Kidney epithelial cell (primary cell): ENCODE results near the gene CCSER2. TPM values are rescaled to one million over a fixed set of nuclear protein-coding genes. Genes with fewer than 3 reads are reported as not detected.
"Not testable (repeated sequence)": the region's sequence is repeated elsewhere in the genome, so short reads cannot be mapped to it uniquely, and the experiment has no call there.

Experiments
- DNase-seq: peaks from one replicate; pipeline ENCODE4 v3.0.0-alpha.2; 2010; ENCODE audit warnings: low read depth
- H3K27me3 ChIP-seq: 2 replicates; pipeline ENCODE4 v1.6.0; 2011; ENCODE audit warnings: low read length; ENCODE audit not compliant: control insufficient read depth, insufficient read depth
- H3K36me3 ChIP-seq: 2 replicates; pipeline ENCODE4 v1.5.1; 2011; ENCODE audit warnings: low read length; ENCODE audit not compliant: control insufficient read depth, insufficient read depth
- H3K4me3 ChIP-seq: 2 replicates; pipeline ENCODE4 v1.5.1; 2011; ENCODE audit warnings: low read depth, mild to moderate bottlenecking, control low read depth, low read length
- total RNA-seq: library from RNA; depleted of rRNA; stranded (reverse); fragments of >200 nt; gene quantifications from 2 replicates; pipeline ENCODE4 v1.2.3, GENCODE V29; 2015
- TF ChIP-seq, protein P1 (sequence below): IDR thresholded peaks from 2 replicates; pipeline ENCODE4 v1.5.1; 2011; ENCODE audit warnings: mild to moderate bottlenecking, moderate library complexity, low read length, control low read depth, inconsistent platforms; ENCODE audit not compliant: insufficient read depth, poor library complexity, severe bottlenecking

Gene CCSER2
- total RNA-seq, 1 donor from 2014 or later: 28.0 TPM

DNA sequence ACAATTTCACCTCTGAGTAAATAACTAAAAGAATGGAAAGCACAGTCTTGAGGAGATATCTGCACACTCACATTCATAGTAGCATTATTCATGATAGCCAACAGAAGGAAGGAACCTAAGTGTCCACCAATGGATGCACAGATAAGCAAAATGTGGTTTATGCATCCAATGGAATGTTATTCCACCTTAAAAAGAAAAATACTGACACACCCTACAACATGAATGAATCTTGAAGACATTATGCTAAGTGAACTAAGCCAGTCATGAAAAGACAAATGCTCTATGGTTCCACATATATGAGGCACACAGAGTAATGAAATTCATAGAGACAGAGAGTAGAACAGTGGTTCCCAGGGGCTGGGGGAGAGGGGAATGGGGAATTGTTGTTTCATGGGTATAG lies 6.5 kb upstream of the CCSER2 start:
- no peak for DNase-seq
- no peak overlapping the region for H3K4me3 ChIP-seq
- TF ChIP-seq, protein P1, sequence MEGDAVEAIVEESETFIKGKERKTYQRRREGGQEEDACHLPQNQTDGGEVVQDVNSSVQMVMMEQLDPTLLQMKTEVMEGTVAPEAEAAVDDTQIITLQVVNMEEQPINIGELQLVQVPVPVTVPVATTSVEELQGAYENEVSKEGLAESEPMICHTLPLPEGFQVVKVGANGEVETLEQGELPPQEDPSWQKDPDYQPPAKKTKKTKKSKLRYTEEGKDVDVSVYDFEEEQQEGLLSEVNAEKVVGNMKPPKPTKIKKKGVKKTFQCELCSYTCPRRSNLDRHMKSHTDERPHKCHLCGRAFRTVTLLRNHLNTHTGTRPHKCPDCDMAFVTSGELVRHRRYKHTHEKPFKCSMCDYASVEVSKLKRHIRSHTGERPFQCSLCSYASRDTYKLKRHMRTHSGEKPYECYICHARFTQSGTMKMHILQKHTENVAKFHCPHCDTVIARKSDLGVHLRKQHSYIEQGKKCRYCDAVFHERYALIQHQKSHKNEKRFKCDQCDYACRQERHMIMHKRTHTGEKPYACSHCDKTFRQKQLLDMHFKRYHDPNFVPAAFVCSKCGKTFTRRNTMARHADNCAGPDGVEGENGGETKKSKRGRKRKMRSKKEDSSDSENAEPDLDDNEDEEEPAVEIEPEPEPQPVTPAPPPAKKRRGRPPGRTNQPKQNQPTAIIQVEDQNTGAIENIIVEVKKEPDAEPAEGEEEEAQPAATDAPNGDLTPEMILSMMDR: no peak
- H3K27me3 ChIP-seq: no peaks in the 10 kb centered on the region
- no peaks in the 10 kb centered on the region for H3K36me3 ChIP-seq

DNA sequence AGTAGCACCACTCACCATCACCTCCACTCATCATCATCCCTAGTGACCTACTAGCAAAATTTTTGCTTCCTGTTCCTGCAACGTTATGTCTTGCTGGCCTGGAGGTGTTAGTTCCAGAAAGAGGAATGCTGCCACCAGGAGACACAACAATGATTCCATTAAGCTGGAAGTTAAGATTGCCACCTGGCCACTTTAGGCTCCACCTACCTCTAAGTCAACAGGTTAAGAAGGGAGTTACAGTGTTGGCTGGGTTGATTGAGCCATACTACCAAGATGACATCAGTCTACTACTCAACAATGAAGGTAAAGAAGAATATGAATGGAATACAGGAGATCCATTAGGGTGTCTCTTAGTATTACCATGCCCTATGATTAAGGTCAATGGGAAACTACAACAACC lies 4.8 kb upstream of the CCSER2 start:
- not testable (repeated sequence) for H3K36me3 ChIP-seq, H3K27me3 ChIP-seq, H3K4me3 ChIP-seq, DNase-seq

DNA sequence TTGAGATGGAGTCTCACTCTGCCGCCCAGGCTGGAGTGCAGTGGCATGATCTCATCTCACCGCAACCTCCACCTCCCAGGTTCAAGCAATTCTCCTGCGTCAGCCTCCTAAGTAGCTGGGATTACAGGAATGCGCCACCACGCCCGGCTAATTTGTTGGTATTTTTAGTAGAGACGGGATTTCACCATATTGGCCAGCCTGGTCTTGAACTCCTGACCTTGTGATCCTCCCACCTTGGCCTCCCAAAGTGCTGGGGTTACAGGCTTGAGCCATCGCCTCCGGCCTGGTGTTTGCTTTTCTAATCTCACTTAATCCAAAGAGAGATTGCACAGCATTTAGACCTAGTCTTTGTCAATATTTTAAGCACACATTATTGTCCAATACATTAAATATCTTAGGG lies 1.4 kb upstream of the CCSER2 start:
- not testable (repeated sequence) for H3K36me3 ChIP-seq, DNase-seq, H3K27me3 ChIP-seq, H3K4me3 ChIP-seq

DNA sequence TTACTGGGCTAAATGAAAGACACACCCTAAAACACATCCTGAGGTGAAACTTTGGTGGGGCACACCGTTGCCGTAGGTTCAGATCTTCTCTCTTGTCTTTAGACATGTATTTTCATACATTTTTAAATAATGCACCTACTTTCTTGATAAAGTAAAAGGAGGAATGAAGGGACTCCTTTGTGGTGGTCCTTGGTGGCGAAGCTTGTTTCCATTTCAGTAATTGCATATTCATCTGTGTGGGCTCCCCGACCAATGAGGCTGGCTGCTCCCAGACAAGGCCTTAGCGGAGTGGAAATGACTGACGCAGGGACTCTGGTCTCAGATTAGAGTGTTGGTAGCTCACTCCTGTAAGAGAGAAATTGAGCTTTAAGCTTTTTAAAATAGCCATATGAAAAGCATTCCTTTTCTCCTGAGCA lies 815 bp downstream of the CCSER2 start:
- TF ChIP-seq, protein P1: no peak
- H3K4me3 ChIP-seq: peak overlapping the region; percentile 59
- DNase-seq: no peak
- H3K36me3 ChIP-seq: no peaks in the 10 kb centered on the region
- H3K27me3 ChIP-seq: no peaks in the 10 kb centered on the region

DNA sequence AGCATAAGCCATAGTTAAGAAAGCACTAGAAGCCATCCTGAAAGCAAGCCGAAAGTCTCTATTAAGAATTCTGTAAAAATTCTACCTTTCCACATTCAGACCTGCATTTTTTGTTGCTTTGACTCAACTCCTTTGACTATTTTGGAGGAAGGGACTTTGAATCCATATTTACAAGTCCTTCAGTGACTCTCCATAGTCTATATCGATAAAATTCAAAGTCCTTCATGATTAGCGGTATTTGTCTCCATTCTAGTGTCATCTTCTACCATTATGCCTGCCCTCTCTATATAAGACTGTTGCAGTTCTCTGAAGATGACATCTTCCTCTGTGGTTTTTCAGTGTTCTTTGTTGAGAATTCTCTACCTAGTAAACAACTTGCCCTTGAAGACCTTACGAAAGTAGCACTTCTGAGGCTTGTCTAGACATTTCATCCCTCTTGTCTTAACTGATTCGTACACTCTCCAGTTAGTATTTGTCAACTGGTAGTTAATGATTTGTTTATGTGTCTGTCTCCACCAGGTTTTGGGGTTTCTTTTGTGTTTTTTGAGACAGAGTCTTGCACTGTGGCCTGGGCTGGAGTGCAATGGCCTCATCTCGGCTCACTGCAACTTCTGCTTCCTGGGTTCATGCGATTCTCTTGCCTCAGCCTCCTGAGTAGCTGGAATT lies 1.7 kb downstream of the CCSER2 start:
- TF ChIP-seq, protein P1: no peak
- DNase-seq: no peak
- no peaks in the 10 kb centered on the region for H3K27me3 ChIP-seq
- H3K4me3 ChIP-seq: no peak overlapping the region
- no peaks in the 10 kb centered on the region for H3K36me3 ChIP-seq

DNA sequence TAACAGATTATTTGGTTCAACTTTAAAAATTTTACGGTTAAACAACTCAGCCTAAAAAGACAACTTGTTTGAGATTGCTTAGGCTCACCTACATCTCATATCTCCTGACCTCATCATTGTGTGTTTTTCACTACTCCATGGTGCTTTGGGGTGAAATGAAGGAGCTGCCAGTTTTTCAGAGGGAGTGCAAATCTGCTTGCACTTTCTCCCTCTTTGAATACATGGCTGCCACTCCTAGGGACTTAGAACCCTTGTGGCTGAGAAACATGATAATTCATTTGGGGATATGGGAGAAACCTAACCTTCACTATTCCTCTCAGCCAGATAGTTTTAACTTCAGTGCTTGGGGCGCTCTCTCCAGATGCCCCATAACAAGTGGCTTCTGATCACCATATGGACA lies 2.7 kb downstream of the CCSER2 start:
- H3K27me3 ChIP-seq: no peaks in the 10 kb centered on the region
- no peak for DNase-seq
- TF ChIP-seq, protein P1: no peak
- no peaks in the 10 kb centered on the region for H3K36me3 ChIP-seq
- no peak overlapping the region for H3K4me3 ChIP-seq

DNA sequence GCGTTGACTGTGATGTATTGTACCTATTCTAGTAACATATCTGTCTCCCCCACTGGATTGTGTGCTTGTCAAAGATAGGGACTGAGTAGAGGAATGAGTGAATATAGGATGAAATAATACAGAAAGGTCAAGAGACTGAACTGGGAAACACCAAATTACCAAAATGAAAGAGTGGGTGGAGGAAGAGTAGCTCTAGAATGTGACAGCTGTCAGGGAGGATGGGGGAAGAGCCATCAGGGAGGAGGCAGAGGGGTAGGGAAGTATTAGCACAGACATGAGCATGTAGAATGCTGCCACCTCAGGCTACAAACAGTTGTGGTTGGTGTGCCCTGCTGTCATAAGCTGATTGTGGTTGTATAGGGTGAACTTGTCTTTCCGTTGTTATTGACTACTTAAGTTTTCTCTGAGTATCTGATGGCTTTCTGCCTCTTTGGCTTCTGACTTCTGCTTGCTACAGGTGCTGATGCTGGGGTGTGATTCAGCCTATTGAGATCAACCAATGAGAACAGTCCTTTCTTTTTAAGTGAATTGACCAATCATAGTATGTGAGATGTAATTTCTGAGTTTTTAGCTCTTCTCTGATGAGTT lies 5.6 kb downstream of the CCSER2 start:
- TF ChIP-seq, protein P1: no peak
- H3K36me3 ChIP-seq: no peaks in the 10 kb centered on the region
- DNase-seq: no peak
- no peaks in the 10 kb centered on the region for H3K27me3 ChIP-seq
- no peak overlapping the region for H3K4me3 ChIP-seq
